ENCODE results near the gene BCOR.

Gene BCOR

GRCh38 chrX:40063555-40063954 lies 34.2 kb downstream of the BCOR start:
- DNase-seq (ENCODE audit: low spot score): no peak

GRCh38 chrX:40062525-40063155 lies 35.1 kb downstream of the BCOR start:
- DNase-seq (ENCODE audit: low spot score): peak; percentile 45

DNA sequence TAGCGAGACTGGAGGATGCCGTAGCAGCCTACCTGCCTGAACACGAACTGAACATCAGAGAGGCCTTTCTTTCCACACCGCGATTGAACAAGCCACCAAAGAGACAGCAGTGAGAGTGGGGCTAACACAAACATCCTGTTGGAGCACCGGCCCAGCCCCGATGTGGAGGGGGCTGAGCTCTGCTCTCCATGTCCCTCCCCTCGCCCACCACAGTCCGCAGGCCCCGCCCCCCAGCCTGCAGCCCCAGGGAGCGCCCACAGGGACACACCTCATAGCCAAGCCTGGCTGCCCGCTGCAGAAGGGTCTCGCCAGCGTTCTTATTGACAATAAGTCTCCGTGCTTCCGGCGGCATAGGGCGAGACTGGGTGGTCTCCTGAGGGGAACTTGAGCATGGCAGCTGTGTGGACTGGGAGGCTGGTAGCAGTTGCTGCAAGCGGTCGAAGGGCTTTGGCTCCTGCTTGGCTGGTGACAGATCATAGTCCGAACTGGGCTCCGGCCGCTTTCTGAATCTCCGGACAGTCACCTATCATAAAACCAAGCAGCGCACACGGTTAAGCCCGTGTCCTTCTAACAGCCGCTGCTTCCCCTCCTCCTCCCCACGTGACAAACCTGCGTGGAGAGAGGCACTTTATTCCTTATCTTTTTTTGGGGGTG lies 35.8 kb downstream of the BCOR start:
- no peak for DNase-seq (ENCODE audit: low spot score)

DNA sequence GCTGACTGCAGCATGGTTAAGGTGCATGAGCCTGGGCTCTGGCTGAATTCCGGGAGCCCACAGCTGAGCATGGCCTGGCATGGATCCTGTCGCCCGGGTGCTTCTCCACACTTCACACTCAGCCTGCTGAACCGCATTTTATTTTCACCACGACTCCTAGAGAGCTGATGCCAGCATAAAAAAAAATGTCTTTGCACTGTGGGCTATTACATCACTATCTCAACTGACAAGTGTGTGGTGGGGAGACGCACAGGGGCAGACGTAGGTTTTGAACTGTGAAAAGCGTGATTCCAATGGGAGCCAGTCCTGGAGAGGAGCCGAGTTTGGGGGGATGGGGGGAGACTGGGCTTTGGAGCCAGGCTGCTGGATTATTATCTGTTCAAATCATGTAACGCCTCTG lies 36.8 kb downstream of the BCOR start:
- DNase-seq (ENCODE audit: low spot score): no peak

GRCh38 chrX:40060356-40060845 lies 37.4 kb downstream of the BCOR start:
- no peak for DNase-seq (ENCODE audit: low spot score)

GRCh38 chrX:40058719-40059118 lies 39.0 kb downstream of the BCOR start:
- no peak for DNase-seq (ENCODE audit: low spot score)

- no peak for DNase-seq (ENCODE audit: low spot score)
Observed at GRCh38 chrX:40057405-40057804, 40.4 kb downstream of the BCOR start.

DNA sequence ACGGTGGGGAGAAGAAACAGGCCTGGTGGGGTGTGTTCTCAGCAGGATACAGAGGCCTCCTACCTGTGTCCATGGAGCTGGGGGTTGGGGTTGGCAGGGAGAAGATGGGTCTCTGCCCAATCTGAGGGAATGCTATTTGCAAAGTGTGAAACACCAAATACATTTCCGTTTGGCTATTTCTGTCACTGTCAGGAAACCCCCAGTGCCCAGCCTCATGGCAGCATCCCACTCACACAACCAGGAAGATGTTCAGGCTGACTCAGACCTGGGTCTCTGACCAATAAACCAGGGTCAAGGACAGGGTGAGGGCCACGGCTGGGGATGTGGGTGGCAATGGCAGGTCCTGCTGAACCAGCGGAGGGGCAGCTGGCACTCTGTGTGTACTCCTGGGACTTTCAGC lies 41.3 kb downstream of the BCOR start:
- no peak for DNase-seq (ENCODE audit: low spot score)

DNA sequence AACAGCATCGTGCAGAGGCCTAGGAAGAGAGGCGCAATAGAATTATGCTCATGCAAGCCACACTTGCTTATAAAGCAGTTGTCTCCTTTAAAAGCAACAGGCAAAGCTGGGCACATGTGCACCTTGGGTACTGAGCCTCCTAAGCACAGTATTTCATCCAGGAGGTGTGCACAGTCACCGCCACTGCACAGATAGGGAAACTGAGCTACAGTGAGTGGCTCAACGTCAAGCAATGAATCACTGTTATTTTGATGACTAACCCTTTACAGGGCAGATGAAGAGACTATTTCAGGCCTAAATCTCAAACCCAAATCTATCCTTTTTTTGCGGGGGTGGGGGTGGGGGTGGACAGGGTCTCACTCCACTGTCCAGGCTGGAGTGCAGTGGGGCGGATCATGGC lies 42.3 kb downstream of the BCOR start:
- no peak for DNase-seq (ENCODE audit: low spot score)

DNA sequence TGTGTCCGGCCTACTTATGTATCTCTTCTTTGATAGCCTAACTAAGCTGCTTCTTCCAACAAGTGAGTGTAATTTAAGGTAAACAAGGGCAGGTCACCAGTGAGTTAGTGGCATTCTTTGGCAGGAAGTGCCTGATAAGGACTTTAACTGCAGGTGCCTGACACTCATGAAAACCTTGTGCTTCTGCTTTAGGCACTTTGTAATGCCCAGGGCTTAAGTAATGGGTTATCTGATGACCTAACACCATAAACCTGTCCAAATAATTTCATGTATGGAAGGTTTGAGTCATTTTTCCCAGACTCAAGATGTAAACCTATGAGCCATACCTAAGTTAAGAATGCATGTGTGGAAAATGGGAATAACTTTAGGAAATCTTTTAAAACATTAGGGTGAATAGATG lies 43.0 kb downstream of the BCOR start:
- no peak for DNase-seq (ENCODE audit: low spot score)

GRCh38 chrX:40050532-40050931 lies 47.2 kb downstream of the BCOR start:
- DNase-seq (ENCODE audit: low spot score): no peak

- DNase-seq (ENCODE audit: low spot score): no peak
Observed at GRCh38 chrX:40049084-40049641, 48.6 kb downstream of the BCOR start.

DNA sequence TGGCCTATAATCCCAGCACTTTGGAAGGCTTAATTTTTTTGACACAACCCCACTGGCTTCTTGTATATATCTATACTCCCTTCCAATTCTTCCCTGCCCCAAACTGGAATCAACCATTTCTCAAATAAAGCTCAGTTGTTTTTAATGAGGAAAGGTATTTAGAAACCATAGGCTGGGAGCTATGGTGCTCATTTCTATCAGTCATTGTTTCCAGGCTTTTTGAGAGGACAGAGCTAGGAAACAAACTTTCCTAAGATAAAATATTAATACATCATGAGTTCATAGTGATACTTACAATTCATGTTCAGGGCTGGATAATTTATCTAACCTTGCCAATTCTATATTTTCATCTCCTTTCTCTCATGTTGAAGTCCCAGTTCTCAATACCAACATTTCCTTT lies 50.3 kb downstream of the BCOR start:
- DNase-seq (ENCODE audit: low spot score): no peak

GRCh38 chrX:40043895-40044294 lies 53.9 kb downstream of the BCOR start:
- no peak for DNase-seq (ENCODE audit: low spot score)

DNA sequence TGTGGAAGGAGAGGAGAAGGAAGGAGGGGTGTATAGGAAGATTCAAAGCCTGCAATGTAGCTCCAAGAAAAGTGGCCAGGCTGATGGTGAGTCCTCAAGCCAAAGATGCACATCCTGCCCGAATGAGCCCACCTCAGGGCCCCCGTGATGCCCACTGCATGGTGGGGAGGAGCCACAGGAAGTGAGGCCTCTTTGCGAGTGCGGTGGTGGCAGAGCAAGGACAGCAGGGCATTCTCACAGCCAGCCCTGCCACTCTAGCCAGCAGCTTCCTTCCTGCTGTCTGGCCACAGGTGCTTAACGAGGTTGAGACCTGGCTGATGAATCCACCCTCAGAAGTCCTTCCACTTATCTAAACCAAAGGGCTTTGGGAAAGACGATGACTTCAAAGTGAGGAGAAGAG lies 55.8 kb downstream of the BCOR start:
- no peak for DNase-seq (ENCODE audit: low spot score)

DNA sequence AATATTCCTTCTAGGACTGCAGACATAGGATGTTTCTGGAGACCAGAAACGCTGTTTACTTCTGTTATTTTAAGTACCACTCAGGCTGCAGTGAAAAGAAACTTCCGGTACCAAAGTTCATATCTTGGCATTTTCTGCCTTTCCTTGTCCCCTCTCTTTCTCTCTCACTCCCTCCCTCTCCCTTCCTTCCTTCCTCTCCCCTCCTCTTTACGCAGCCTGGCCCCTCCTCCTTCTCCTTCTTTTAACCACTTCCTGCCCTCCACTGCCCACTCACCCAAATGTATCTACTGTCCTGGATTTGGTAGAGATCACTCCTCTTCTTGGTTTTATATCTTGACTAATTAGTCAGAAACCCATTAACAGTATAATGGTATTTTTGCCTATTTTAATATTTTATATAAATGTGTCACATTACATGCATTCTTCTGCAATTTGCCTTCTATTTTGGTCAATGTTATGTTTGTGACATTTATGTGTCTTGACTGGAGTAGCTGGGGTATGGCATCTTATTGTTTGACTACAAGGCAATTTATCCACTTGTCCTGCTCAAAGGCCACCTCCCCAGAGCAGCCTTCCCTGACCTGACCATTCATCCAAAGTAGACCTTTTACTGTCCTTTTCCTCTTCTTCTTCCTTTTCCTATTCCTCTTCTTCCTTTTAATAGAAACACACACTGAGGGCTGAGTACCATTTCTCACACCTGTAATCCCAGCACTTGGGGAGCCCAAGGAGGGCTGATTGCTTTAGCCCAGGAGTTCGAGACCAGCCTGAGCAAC lies 56.9 kb downstream of the BCOR start:
- DNase-seq (ENCODE audit: low spot score): no peak

DNA sequence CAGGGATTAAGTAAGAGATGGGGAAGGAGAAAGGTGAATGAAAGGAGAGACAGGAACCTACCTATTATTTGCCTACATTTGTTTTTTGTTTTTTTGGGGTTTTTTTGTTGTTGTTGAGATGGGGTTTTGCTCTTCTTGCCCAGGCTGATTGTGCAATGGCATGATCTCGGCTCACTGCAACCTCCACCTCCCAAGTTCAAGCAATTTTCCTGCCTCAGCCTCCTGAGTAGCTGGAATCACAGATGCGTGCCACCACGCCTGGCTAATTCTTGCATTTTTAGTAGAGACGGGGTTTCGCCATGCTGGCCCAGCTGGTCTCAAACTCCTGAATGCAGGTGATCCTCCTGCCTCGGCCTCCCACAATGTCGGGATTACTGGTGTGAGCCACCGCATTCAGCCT lies 57.9 kb downstream of the BCOR start:
- no peak for DNase-seq (ENCODE audit: low spot score)

- DNase-seq (ENCODE audit: low spot score): no peak
Observed at GRCh38 chrX:40037367-40037766, 60.4 kb downstream of the BCOR start.

GRCh38 chrX:40035726-40036125 lies 62.0 kb downstream of the BCOR start:
- no peak for DNase-seq (ENCODE audit: low spot score)

DNA sequence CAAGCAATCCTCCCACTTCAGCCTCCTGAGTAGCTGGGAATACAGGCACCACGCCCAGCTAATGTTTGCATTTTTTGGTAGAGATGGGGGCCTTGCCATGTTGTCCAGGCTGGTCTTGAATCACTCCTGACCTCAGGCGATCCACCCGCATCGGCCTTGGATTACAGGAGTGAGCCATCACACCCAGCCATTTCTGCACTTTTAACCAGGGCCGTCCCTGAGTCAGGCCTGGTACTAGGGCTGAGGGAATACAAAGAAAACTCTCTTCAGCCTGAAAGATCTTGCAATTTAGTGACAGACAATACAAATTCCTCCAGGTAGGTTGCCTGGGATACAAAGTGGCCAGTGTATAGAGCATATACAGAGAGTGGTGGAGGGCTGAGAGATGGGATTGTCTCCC lies 65.8 kb downstream of the BCOR start:
- DNase-seq (ENCODE audit: low spot score): no peak

- no peak for DNase-seq (ENCODE audit: low spot score)
Observed at GRCh38 chrX:40030205-40030604, 67.6 kb downstream of the BCOR start.

- DNase-seq (ENCODE audit: low spot score): no peak
Observed at GRCh38 chrX:40022421-40022820, 75.3 kb downstream of the BCOR start.

DNA sequence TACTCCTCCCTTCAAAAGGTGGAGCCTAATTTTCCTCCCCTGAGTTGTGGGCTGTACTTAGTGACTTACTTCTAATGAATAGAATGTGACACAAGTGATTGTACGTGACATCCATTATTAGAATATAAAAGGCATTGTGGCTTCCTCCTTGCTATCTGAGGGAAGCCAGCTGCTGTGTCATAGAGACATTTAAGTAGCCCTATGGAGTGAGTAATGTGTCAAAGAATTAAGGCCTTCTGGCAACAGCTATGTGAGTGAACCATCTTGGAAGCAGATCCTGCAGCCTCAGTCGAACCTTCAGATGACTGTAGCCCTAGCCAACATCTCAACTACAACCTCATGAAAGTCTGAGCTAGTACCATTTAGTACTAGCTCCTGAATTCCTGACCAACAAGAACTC lies 76.1 kb downstream of the BCOR start:
- DNase-seq (ENCODE audit: low spot score): no peak

All from pons (tissue), 1 donor.